ENCODE measurements around the gene CYP39A1.

DNA sequence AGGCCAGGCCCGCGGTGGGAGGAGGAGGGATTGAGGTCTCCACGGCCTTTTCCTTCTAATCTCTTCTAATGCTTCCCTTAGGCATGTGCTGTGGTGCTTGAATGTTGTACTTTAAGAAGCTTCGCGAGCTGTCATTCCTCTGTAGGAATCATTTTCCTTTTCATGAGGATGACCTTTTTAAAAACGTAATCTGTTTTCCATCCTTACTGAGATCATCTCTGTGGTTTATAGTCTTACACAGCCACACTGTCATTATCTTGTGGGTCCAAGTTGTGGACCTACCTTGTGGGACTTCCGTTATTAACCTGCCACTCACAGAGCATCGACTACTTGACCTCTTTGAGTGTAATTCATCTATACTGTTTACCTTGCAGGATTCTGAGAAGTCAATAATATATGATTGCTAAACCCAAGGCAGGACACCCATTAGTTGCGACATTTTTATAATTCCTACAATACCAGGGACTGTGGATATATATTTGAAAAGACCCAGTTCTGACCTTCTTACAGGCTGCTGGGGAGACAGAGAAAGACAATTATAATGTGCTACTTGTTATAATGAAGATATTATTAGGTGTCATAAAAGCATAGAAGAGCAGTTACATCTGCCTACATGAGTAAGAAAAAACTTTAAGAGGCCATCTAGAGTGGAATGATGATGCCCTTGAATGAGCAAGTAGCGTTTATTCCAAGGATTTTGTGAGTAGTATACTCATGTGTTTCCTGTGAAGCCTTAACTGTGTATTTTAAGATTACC is 999 bp upstream of the CYP39A1 start:
- TF ChIP-seq, protein P1, sequence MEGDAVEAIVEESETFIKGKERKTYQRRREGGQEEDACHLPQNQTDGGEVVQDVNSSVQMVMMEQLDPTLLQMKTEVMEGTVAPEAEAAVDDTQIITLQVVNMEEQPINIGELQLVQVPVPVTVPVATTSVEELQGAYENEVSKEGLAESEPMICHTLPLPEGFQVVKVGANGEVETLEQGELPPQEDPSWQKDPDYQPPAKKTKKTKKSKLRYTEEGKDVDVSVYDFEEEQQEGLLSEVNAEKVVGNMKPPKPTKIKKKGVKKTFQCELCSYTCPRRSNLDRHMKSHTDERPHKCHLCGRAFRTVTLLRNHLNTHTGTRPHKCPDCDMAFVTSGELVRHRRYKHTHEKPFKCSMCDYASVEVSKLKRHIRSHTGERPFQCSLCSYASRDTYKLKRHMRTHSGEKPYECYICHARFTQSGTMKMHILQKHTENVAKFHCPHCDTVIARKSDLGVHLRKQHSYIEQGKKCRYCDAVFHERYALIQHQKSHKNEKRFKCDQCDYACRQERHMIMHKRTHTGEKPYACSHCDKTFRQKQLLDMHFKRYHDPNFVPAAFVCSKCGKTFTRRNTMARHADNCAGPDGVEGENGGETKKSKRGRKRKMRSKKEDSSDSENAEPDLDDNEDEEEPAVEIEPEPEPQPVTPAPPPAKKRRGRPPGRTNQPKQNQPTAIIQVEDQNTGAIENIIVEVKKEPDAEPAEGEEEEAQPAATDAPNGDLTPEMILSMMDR (IDR thresholded peaks at IDR 0.05; ENCODE audit: low read length): no peak
- no peak for TF ChIP-seq EZH2 (IDR thresholded peaks at IDR 0.05; ENCODE audit: borderline replicate concordance, low read length)

All from OCI-LY1 (cell line).